ENCODE measurements around the gene EXOC6.

DNA sequence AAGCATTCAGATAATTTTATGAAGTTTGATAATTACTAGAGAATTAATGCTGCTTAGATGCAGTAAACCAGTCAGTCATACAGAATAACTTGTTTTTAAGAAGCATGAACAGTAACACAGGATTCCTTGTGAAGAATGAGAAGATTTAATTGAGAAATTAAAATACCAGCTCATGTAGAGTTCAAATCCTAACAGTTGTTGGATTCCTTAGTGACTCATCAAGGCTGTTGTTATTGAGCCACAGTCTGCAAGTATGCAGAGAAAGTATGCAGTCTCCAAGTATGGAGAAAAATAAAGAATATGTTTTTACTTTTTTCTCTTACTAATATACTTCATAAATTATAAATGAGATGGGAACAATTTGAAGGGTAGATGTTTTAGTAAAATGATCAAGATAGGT lies 182.1 kb downstream of the EXOC6 start:
- TF ChIP-seq ZNF792 (tag by site-specific recombination; IDR thresholded peaks at IDR 0.05) (no peak), SP2 (tag by site-specific recombination; IDR thresholded peaks at IDR 0.05) (no peak), ZNF791 (tag by site-specific recombination; IDR thresholded peaks at IDR 0.05) (no peak), KLF16 (tag by site-specific recombination; IDR thresholded peaks at IDR 0.05) (no peak), ZNF138 (tag by site-specific recombination; IDR thresholded peaks at IDR 0.05; ENCODE audit: borderline replicate concordance) (no peak), ZNF621 (tag by site-specific recombination; IDR thresholded peaks at IDR 0.05) (no peak), REPIN1 (tag by site-specific recombination; IDR thresholded peaks at IDR 0.05; ENCODE audit: low read depth) (no peak), ZNF558 (tag by site-specific recombination; IDR thresholded peaks at IDR 0.05) (no peak)
- TF ChIP-seq, protein P1, sequence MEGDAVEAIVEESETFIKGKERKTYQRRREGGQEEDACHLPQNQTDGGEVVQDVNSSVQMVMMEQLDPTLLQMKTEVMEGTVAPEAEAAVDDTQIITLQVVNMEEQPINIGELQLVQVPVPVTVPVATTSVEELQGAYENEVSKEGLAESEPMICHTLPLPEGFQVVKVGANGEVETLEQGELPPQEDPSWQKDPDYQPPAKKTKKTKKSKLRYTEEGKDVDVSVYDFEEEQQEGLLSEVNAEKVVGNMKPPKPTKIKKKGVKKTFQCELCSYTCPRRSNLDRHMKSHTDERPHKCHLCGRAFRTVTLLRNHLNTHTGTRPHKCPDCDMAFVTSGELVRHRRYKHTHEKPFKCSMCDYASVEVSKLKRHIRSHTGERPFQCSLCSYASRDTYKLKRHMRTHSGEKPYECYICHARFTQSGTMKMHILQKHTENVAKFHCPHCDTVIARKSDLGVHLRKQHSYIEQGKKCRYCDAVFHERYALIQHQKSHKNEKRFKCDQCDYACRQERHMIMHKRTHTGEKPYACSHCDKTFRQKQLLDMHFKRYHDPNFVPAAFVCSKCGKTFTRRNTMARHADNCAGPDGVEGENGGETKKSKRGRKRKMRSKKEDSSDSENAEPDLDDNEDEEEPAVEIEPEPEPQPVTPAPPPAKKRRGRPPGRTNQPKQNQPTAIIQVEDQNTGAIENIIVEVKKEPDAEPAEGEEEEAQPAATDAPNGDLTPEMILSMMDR (tag by site-specific recombination; IDR thresholded peaks at IDR 0.05): no peak

All from HEK293 (cell line).